ENCODE measurements around the gene TTC38. TPM values are rescaled to one million over a fixed set of nuclear protein-coding genes. Genes with fewer than 3 reads are reported as not detected.
A peak's percentile ranks its signal among the peaks of the same experiment; 100 is the strongest.

TTC38 gene
- total RNA-seq, 4 donors from 2014 or later, result 30.4 to 58.3 (median 43.1) TPM

DNA sequence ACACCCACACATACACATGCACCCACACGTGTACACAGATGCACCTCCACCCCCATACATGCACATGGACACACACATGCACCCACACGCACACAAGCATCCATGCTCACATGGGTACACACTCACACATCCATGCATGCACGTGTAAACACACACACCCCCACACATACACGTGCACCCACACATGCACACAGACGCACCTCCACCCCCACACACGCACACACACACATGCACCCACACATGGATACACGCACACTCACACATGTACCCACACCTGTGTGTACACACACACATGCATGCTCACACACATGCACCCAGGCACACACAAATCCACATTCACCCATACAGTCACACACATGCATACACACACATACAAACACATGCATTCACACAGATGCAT lies 42.2 kb upstream of the TTC38 start:
- TF ChIP-seq, protein P1, sequence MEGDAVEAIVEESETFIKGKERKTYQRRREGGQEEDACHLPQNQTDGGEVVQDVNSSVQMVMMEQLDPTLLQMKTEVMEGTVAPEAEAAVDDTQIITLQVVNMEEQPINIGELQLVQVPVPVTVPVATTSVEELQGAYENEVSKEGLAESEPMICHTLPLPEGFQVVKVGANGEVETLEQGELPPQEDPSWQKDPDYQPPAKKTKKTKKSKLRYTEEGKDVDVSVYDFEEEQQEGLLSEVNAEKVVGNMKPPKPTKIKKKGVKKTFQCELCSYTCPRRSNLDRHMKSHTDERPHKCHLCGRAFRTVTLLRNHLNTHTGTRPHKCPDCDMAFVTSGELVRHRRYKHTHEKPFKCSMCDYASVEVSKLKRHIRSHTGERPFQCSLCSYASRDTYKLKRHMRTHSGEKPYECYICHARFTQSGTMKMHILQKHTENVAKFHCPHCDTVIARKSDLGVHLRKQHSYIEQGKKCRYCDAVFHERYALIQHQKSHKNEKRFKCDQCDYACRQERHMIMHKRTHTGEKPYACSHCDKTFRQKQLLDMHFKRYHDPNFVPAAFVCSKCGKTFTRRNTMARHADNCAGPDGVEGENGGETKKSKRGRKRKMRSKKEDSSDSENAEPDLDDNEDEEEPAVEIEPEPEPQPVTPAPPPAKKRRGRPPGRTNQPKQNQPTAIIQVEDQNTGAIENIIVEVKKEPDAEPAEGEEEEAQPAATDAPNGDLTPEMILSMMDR (IDR thresholded peaks at IDR 0.05 in 4 of 5, conservative IDR thresholded peaks at IDR 0.05 in 1 of 5), result no peak
- TF ChIP-seq POLR2A (IDR thresholded peaks at IDR 0.05), result no peak
- H3K4me3 ChIP-seq, result no peak overlapping the region
- no peak overlapping the region for H3K27ac ChIP-seq
- no peak for ATAC-seq
- in situ Hi-C loops (cut with MboI; ENCODE audit: low sequenced_read_pairs in 4 of 4), result no loop called here
- peaks cover 0 to 30% of the 10 kb centered on the region in 2 donors for H3K36me3 ChIP-seq
- no peaks in the 10 kb centered on the region for H3K4me1 ChIP-seq
- H3K9me3 ChIP-seq, result no peaks in the 10 kb centered on the region
- no peak for DNase-seq
- intact Hi-C loops (cut with DNase I; ENCODE audit: low total_unique reads), result no loop called here
- H3K27me3 ChIP-seq, result no peaks in the 10 kb centered on the region

- no peak for TF ChIP-seq POLR2A (IDR thresholded peaks at IDR 0.05)
- TF ChIP-seq, protein P1 (IDR thresholded peaks at IDR 0.05 in 4 of 5, conservative IDR thresholded peaks at IDR 0.05 in 1 of 5), result no peak
- DNase-seq (no peak), ATAC-seq (no peak)
- Histone ChIP-seq H3K4me3 (no peak overlapping the region), H3K27me3 (no peaks in the 10 kb centered on the region), H3K27ac (no peak overlapping the region), H3K9me3 (no peaks in the 10 kb centered on the region), H3K4me1 (no peaks in the 10 kb centered on the region), H3K36me3 (peaks cover 0 to 21% of the 10 kb centered on the region in 2 donors)
- in situ Hi-C loops (cut with MboI; ENCODE audit: low sequenced_read_pairs in 4 of 4), result no loop called here
- intact Hi-C loops (cut with DNase I; ENCODE audit: low total_unique reads), result no loop called here
Observed at GRCh38 chr22:46226577-46226976, 41.2 kb upstream of the TTC38 start.

DNA sequence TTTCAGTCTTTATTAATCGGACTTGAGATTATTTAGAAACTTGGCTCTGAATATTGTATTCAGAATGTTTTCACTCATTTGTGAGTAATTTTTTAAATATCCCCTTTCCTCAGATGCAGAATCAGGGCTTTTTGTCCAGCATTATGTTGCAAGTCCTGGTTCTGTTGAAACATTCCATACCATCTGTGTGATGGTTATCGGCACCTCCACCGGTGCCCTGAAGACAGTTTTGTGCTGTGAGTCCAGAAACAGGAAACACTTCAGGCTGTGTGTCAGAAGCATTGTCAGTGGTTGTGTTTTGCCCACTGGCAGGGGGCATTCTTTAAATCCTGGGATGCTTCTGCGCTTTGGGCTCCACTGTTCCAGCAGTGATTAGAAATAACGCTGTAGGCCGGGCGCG lies 38.1 kb upstream of the TTC38 start:
- Histone ChIP-seq H3K36me3 (peaks cover 0 to 6% of the 10 kb centered on the region in 2 donors), H3K27me3 (no peaks in the 10 kb centered on the region), H3K4me1 (peaks cover 9 to 11% of the 10 kb centered on the region in 2 donors), H3K9me3 (no peaks in the 10 kb centered on the region), H3K4me3 (no peak overlapping the region), H3K27ac (no peak overlapping the region)
- in situ Hi-C loops (cut with MboI; ENCODE audit: low sequenced_read_pairs in 4 of 4) (no loop called here), intact Hi-C loops (cut with DNase I; ENCODE audit: low total_unique reads) (no loop called here)
- DNase-seq (no peak), ATAC-seq (no peak)
- TF ChIP-seq, protein P1 (IDR thresholded peaks at IDR 0.05 in 4 of 5, conservative IDR thresholded peaks at IDR 0.05 in 1 of 5), result no peak
- TF ChIP-seq POLR2A (IDR thresholded peaks at IDR 0.05), result no peak

DNA sequence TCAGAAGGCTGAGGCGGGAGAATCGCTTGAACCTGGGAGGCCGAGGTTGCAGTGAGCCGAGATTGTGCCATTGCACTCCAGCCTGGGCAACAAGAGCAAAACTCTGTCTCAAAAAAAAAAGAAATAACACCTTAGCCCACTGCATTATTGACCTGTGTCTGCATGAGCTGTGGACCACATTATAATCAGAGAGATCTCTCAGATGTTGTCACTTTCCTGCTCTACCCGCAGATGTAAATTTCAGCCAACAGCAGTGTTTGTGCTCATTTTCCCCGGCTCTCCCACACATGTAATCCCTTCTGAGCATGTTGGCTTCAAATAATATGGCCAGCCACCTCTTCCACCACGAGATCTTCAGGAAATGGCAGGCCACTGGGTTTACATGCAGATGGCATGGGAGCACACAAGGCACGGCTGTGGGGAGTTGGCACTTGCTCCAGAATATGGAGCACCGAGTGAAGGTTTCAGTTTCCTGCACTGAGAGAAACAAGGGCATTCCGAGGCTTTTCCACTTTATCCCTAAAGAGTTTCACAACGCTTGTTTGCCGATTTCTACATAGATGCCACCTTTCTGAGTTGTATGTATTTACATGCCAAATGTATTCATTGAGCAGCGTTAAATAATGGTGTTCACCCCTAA lies 37.4 kb upstream of the TTC38 start:
- TF ChIP-seq, protein P1 (IDR thresholded peaks at IDR 0.05 in 4 of 5, conservative IDR thresholded peaks at IDR 0.05 in 1 of 5), result no peak
- TF ChIP-seq POLR2A (IDR thresholded peaks at IDR 0.05), result no peak
- Histone ChIP-seq H3K4me3 (no peak overlapping the region), H3K27ac (no peak overlapping the region), H3K36me3 (peaks cover 0 to 11% of the 10 kb centered on the region in 2 donors), H3K9me3 (no peaks in the 10 kb centered on the region), H3K4me1 (peaks cover 9 to 11% of the 10 kb centered on the region in 2 donors), H3K27me3 (no peaks in the 10 kb centered on the region)
- in situ Hi-C loops (cut with MboI; ENCODE audit: low sequenced_read_pairs in 4 of 4), result no loop called here
- DNase-seq, result no peak
- intact Hi-C loops (cut with DNase I; ENCODE audit: low total_unique reads), result no loop called here
- no peak for ATAC-seq

DNA sequence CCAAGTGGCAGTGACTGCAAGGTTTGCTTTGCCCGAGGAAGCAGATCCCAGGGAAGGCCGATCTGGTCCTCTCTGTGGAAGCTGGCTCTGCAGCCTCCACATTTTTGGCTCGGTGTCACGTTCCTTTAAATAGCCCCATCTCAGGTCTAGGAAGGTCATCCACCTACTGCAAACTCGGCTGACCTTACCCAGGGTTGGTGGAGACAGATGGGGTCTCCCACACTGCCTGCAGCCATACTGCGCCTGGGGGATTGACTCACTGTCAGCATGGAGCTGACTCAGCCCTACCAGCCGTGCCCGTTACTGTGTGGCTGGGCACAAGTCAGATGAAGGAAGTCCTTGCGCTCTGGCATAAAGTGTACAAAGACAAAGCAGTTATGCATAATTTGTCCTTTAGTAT lies 34.6 kb upstream of the TTC38 start:
- in situ Hi-C loops (cut with MboI; ENCODE audit: low sequenced_read_pairs in 4 of 4) (no loop called here), intact Hi-C loops (cut with DNase I; ENCODE audit: low total_unique reads) (no loop called here)
- no peaks in the 10 kb centered on the region for H3K27me3 ChIP-seq
- peaks cover 16 to 20% of the 10 kb centered on the region in 2 donors for H3K4me1 ChIP-seq
- peak overlapping the region; percentile 1 to 72 (median 66) for H3K27ac ChIP-seq
- TF ChIP-seq, protein P1 (IDR thresholded peaks at IDR 0.05 in 4 of 5, conservative IDR thresholded peaks at IDR 0.05 in 1 of 5), result no peak
- TF ChIP-seq POLR2A (IDR thresholded peaks at IDR 0.05), result no peak
- peak; percentile 45 to 76 for DNase-seq
- peaks cover 0 to 11% of the 10 kb centered on the region in 2 donors for H3K36me3 ChIP-seq
- no peaks in the 10 kb centered on the region for H3K9me3 ChIP-seq
- no peak overlapping the region for H3K4me3 ChIP-seq
- peak; percentile 75 to 86 for ATAC-seq

Measured in gastrocnemius medialis (tissue), 4 donors.